GM19025 (cell line): ENCODE data around the gene NOL11.
"Not testable (repeated sequence)": the region's sequence is repeated elsewhere in the genome, so short reads cannot be mapped to it uniquely, and the experiment has no call there.

Source experiments
- ATAC-seq: cut with Tn5 transposase; IDR thresholded peaks from one replicate; pipeline ENCODE4 v1.9.1; 2021; ENCODE audit warnings: mild to moderate bottlenecking, low read depth, moderate library complexity; ENCODE audit not compliant: unreplicated experiment

Gene NOL11

GRCh38 chr17:67717624-67718324, at the start of gene NOL11:
NOL11 (plus strand) TSS chr17:67717936; CDS start chr17:67717948, 12 bp downstream.
- peak; percentile 95 for ATAC-seq

DNA sequence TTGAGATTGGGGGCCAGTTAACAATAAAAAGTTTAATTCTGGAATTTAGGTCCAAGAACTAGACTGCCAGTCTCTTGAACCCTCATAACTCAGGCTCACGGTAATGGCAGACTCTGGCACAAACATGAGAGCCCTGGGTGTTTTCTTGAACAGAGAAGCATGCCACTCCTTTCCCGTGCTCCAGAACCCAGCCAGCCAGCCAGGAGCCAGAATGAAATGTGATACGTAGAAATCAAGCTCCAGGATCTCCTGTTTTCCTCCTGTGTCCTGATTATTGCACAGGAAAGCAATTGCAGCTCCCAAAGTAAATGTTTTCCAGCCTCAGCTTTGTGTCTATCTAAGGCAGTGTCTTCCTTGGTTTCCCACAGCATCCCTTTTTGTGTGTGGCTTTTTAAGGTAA, 46.2 kb upstream of the NOL11 start:
- no peak for ATAC-seq

- ATAC-seq: no peak
Measured at GRCh38 chr17:67672592-67673335, 45.0 kb upstream of the NOL11 start.

GRCh38 chr17:67675481-67675880, 42.3 kb upstream of the NOL11 start:
- no peak for ATAC-seq

DNA sequence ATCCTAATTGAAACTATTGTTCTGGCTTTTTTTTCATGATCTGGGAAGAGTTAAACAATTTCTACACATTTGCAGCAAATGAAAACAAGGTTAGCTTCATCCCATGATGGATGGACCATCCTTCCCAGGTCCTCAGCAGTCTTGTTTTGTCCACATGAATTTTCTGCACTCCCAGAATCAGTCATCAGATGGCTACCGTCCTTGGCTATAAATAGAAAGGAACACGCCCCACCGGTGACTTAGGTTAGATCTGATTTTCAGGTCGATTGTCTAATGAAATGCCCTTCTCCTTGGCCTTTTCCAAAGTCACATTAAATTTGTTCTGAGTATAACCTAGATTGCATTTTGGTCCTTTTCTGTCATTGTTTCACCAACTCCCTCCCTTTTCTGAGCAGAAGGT, 41.4 kb upstream of the NOL11 start:
- no peak for ATAC-seq

- no peak for ATAC-seq
Measured at GRCh38 chr17:67678414-67678813, 39.3 kb upstream of the NOL11 start.

- ATAC-seq: no peak
Measured at GRCh38 chr17:67679225-67679624, 38.5 kb upstream of the NOL11 start.

- ATAC-seq: peak; percentile 59
Measured at GRCh38 chr17:67679721-67680120, 38.0 kb upstream of the NOL11 start.

- no peak for ATAC-seq
Measured at GRCh38 chr17:67680445-67681224, 37.1 kb upstream of the NOL11 start.

DNA sequence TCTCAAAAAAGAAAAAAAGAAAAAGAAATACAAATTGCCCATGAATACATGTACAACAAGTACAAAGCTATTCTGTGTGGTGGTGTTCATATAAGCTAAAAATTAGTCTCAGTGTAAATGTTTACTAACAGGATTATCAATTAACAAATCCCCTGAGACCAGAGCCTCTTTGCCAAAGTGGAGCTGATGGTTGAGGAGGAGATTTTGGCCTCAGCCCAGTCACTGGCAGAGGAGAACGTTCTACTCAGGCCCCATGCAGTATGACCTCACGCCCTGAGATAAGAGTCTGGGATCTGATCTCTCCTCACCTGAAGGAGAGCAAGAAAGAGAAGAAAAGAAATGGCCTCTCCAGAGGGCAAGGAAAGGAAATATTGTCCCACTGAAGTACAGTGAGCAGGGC, 35.5 kb upstream of the NOL11 start:
- no peak for ATAC-seq

- ATAC-seq: no peak
Measured at GRCh38 chr17:67685351-67685750, 32.4 kb upstream of the NOL11 start.

GRCh38 chr17:67686241-67686640, 31.5 kb upstream of the NOL11 start:
- ATAC-seq: no peak

GRCh38 chr17:67687511-67687910, 30.2 kb upstream of the NOL11 start:
- ATAC-seq: no peak

DNA sequence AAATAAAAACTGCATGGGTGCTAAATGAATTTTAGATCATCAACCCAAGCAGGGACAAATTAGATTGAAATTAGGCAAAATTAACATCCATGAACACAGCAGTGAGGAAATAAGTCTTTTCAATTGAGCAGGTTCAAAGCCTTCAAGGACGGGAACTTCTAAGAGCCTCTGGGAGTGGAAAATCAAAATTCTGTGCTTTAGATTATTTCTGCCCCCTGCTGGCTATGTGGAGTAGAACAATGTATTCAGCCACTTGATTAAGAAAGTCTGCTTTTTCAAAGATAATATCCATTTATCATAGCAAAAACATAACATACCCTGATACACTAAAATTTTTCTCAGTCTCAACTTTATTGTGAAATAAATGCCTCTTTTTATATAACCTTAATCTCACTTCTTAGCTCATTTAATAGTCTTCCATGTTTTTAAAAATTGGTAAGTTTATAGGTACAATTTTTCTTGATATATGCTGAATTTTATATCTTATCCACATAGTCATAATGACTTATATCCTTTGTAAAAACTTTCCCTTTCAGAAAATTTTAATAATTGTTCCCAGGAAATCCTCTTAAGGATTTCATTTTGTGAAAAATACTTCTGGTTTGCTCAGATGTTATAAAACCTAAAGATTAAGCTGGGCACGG, 28.1 kb upstream of the NOL11 start:
- no peak for ATAC-seq

DNA sequence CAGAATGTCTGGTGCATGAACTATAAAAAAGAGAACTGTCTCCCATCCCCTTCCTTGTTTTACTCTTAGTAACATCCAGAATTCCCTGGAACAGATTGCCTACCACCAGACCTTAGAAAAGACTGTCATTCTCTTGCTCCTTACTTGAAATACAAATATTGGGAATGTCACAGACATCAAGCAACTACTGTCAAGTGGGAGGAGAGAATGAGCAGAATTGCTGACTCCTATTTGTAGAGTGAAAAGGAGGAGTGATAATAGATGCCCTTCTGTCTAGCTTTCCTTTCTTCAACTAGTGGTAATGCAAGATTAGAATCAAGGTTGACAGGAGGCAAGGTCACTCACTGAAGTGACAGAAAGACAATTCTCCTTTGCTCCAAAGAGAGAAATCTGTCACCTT, 23.9 kb upstream of the NOL11 start:
- no peak for ATAC-seq

GRCh38 chr17:67696347-67696746, 21.4 kb upstream of the NOL11 start:
- ATAC-seq: no peak

DNA sequence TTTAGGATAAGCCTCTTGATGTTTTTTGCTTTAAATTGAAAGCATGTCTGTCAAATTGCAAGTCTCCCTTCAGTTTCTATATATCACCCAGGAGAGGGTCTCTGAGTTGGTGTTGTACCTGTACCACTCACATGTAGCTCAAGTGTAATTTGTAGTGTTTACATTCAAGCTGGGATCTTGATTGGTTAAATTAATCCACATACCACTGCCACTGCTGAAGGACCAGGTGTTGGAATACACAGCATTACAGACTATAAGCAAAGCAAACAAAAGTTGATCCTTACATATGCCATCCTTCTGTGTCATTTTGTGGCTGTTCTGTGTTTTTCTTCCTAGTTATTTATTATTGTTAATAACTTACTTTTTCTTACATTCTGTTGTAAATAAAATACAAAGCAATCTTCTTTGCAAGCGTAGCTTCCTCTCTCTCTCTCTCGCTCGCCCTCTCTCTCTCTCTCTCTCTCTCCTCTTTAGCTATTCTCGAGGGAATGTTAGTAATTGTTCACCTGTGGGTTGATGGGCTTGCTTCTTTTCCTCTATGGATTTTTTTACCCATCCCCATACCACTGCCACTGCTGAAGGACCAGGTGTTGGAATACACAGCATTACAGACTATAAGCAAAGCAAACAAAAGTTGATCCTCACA, 20.8 kb upstream of the NOL11 start:
- ATAC-seq: no peak

DNA sequence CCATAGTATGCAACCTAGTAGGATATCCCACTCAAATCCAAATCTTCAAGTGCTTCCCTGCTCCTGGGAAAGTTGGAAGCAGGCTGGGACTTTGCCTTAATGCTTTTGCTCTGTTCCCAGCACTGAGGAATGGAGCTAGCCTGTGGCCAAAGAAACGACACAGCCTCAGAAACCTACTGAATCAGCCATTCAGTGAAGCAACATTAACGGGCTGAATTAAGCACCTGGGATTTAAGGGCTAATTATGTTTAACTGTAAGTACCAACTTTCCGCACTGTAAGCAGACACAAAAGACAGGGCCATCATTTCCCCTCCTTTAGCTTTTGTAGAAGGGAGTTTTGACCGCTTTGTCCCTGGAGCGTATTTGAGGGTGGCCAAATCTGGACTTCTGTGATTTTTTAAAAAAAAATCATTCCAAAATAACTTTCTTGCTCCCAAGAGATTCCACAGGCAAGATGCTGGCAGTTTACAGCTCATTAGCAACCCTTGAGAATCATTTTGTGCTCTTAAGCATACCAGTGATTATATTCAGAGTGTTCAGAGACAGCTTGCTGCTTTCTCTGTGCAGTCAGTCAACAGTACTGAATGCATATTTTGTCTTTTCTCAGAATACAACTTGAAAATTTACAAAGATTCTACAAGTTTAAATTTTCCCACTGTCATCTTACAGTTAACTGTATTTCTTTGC, 17.6 kb upstream of the NOL11 start:
- ATAC-seq: no peak

DNA sequence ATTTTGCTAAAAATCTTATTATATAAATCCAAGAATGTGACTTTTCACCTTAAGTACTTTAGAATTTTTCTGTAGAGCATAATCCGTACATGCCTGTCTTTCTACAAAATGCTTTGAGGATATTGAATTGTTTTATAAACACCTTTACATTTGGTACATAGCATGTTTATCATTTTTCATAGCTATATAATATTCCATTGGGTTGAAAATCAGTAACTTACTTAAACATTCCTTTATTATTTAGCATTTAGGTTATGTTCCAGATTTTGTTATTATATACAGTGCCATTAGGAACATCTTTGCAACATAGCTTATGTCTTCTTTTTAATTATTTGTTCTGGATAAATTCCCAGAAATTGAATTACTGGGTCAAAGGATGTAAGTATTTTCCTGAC, 17.0 kb upstream of the NOL11 start:
- ATAC-seq: no peak

- not testable (repeated sequence) for ATAC-seq
Measured at GRCh38 chr17:67702861-67703260, 14.9 kb upstream of the NOL11 start.
